A673 (cell line): ENCODE results near the gene UBE4B. TPM values are rescaled to one million over a fixed set of nuclear protein-coding genes. Genes with fewer than 3 reads are reported as not detected.

Source experiments
- BruUV-seq: library from RNA; stranded (reverse); fragments of 400-500 nt; replicated peaks from 2 replicates; lab custom pipeline; 2021; lab: Mats Ljungman, UMichigan
- CTCF ChIA-PET: fragments of 300-600 bp; sonication (Branson Sonifier 250); formaldehyde crosslinking; loops from one replicate; lab custom pipeline; 2022; ENCODE audit warnings: antibody characterized with exemption; lab: Charles Lee
- POLR2A ChIA-PET: fragments of 300-600 bp; sonication (Branson Sonifier 250); formaldehyde crosslinking; loops from one replicate; lab custom pipeline; 2022; ENCODE audit warnings: antibody characterized with exemption; ENCODE audit not compliant: low non-redundant PET; lab: Charles Lee
- DNase-seq: peaks from one replicate; pipeline ENCODE4 v3.0.0-alpha.2; 2015; ENCODE audit warnings: low spot score
- H3K27ac ChIP-seq: fragments of 200-600 bp; sonication (generic); 2 replicates; pipeline ENCODE4 v1.5.1; 2016; ENCODE audit warnings: mixed run types, low read depth, mild to moderate bottlenecking, mixed read lengths, antibody characterized with exemption, low read length; ENCODE audit not compliant: poor library complexity, severe bottlenecking
- H3K27me3 ChIP-seq: fragments of 200-600 bp; sonication (generic); replicated peaks from 2 replicates; pipeline ENCODE4 v1.6.1; 2017; ENCODE audit warnings: mixed run types, low read depth, mild to moderate bottlenecking, mixed read lengths, antibody characterized with exemption, low read length; ENCODE audit not compliant: insufficient read depth, poor library complexity
- H3K36me3 ChIP-seq: fragments of 200-600 bp; sonication (generic); 2 replicates; pipeline ENCODE4 v1.6.1; 2016; ENCODE audit warnings: mixed run types, mild to moderate bottlenecking, mixed read lengths, antibody characterized with exemption, low read length; ENCODE audit not compliant: insufficient read depth, poor library complexity, severe bottlenecking
- H3K4me1 ChIP-seq: fragments of 200-600 bp; sonication (generic); 2 replicates; pipeline ENCODE4 v1.6.1; 2017; ENCODE audit warnings: mixed run types, mild to moderate bottlenecking, mixed read lengths, antibody characterized with exemption, low read length; ENCODE audit not compliant: insufficient read depth, poor library complexity, severe bottlenecking
- H3K4me3 ChIP-seq: fragments of 200-600 bp; sonication (generic); 2 replicates; pipeline ENCODE4 v1.5.1; 2016; ENCODE audit warnings: low read depth, mixed run types, mild to moderate bottlenecking, mixed read lengths, low read length; ENCODE audit not compliant: poor library complexity, severe bottlenecking
- H3K9me3 ChIP-seq: fragments of 200-600 bp; sonication (generic); 2 replicates; pipeline ENCODE4 v1.6.1; 2016; ENCODE audit warnings: mixed run types, low read depth, mild to moderate bottlenecking, mixed read lengths, antibody characterized with exemption, low read length; ENCODE audit not compliant: poor library complexity, severe bottlenecking
- EZH2 ChIP-seq: fragments of 200-600 bp; sonication (generic); IDR thresholded peaks from 2 replicates; pipeline ENCODE4 v1.6.1; 2017; ENCODE audit warnings: borderline replicate concordance, low read depth, mild to moderate bottlenecking, mixed read lengths, antibody characterized with exemption, low read length; ENCODE audit not compliant: poor library complexity, severe bottlenecking
- intact Hi-C: fragments of 100-400 bp; cut with micrococcal nuclease; formaldehyde crosslinking; loops from one replicate; pipeline ENCODE4 v1.10.0; 2022; ENCODE audit not compliant: unreplicated experiment
- total RNA-seq: library from RNA; stranded (reverse); gene quantifications from 2 replicates; pipeline ENCODE4 v1.2.3, GENCODE V29; 2021
- TF ChIP-seq, protein P1 (sequence below): fragments of 300-800, 200-600 bp; sonication (generic); conservative IDR thresholded peaks from 2 replicates; pipeline ENCODE4 v1.5.1; 2017; ENCODE audit warnings: low read depth, mild to moderate bottlenecking, antibody characterized with exemption, low read length, moderate library complexity, mixed read lengths

Gene UBE4B
- total RNA-seq, 1 experiment from 2014 or later, result 58.0 TPM

DNA sequence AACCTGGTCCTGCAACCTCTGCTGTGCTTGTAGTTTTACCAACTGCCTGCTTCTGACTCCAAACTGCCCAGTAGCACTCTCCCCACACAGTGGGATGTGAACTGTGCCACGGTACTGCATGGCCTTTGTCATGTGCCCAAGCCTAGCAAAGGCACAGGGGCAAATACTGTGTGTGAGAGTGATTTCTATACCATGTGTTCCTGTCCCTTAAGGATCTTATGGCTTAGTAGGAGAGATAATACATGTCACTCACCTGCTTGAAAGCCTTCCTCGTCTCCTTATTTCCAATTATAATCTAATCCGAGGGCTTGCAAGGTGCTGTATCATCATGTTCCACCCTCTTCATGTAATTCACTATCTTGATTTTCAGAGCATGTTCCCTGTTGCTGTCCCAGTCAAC, 51.3 kb downstream of the UBE4B start:
- Histone ChIP-seq H3K4me1 (no peaks in the 10 kb centered on the region), H3K27ac (no peak overlapping the region), H3K9me3 (no peaks in the 10 kb centered on the region), H3K36me3 (peaks cover 4% of the 10 kb centered on the region), H3K4me3 (no peak overlapping the region), H3K27me3 (no peaks in the 10 kb centered on the region)
- ChIA-PET CTCF (no interaction called here), POLR2A (no interaction called here)
- intact Hi-C loops, result no loop called here
- no peak for TF ChIP-seq EZH2
- TF ChIP-seq, protein P1, sequence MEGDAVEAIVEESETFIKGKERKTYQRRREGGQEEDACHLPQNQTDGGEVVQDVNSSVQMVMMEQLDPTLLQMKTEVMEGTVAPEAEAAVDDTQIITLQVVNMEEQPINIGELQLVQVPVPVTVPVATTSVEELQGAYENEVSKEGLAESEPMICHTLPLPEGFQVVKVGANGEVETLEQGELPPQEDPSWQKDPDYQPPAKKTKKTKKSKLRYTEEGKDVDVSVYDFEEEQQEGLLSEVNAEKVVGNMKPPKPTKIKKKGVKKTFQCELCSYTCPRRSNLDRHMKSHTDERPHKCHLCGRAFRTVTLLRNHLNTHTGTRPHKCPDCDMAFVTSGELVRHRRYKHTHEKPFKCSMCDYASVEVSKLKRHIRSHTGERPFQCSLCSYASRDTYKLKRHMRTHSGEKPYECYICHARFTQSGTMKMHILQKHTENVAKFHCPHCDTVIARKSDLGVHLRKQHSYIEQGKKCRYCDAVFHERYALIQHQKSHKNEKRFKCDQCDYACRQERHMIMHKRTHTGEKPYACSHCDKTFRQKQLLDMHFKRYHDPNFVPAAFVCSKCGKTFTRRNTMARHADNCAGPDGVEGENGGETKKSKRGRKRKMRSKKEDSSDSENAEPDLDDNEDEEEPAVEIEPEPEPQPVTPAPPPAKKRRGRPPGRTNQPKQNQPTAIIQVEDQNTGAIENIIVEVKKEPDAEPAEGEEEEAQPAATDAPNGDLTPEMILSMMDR, result no peak
- no TSS peak for BruUV-seq
- no peak for DNase-seq

DNA sequence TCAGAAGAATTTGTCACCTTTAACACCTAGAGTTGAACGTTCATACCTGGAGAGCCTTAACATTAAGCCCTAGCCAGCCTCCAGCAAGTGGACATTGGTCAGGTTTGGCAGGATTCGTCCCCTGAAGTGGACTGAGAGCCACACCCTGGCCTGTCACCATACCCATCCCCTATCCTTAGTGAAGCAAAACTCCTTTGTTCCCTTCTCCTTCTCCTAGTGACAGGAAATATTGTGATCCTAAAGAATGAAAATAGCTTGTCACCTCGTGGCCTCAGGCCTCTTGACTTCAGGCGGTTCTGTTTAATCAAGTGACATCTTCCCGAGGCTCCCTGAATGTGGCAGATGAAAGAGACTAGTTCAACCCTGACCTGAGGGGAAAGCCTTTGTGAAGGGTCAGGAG, 52.3 kb downstream of the UBE4B start:
- TF ChIP-seq EZH2, result no peak
- TF ChIP-seq, protein P1, result no peak
- Histone ChIP-seq H3K27me3 (no peaks in the 10 kb centered on the region), H3K9me3 (no peaks in the 10 kb centered on the region), H3K4me3 (no peak overlapping the region), H3K4me1 (no peaks in the 10 kb centered on the region), H3K27ac (no peak overlapping the region), H3K36me3 (no peaks in the 10 kb centered on the region)
- DNase-seq, result no peak
- CTCF ChIA-PET, result no interaction called here
- no TSS peak for BruUV-seq
- intact Hi-C loops, result no loop called here
- POLR2A ChIA-PET, result interaction anchor here (0.6 kb wide), 1 partner anchor 345 kb away, joined by 9 read pairs; the partner anchor contains the start of gene CENPS

DNA sequence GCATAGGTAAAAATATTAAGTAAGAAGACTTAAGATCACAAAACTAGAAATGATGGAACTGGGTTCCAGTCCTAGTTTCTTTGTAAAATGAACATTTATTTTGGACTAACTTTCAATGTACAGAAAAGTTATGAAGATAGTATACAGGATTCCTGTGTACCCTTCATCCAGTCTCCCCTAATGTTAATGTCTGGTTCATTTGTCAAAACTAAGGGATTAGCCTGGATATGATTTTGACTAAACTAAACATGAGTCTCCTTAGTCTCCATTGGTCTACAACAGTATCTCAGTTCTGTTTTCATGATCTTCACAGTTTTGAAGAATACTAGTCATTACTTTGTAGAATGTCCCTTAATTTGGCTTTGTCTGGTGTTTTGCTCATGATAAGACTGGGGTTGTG, 54.5 kb downstream of the UBE4B start:
- H3K27me3 ChIP-seq, result no peaks in the 10 kb centered on the region
- BruUV-seq, result no TSS peak
- POLR2A ChIA-PET, result no interaction called here
- H3K4me1 ChIP-seq, result no peaks in the 10 kb centered on the region
- no peak for TF ChIP-seq EZH2
- TF ChIP-seq, protein P1, result no peak
- intact Hi-C loops, result no loop called here
- DNase-seq, result no peak
- H3K4me3 ChIP-seq, result no peak overlapping the region
- CTCF ChIA-PET, result no interaction called here
- no peak overlapping the region for H3K27ac ChIP-seq
- H3K9me3 ChIP-seq, result no peaks in the 10 kb centered on the region
- no peaks in the 10 kb centered on the region for H3K36me3 ChIP-seq
